KMS-11 (cell line): ENCODE data around the gene UTS2B.

ENCODE experiments used
- H2AFZ ChIP-seq: fragments of 200-600 bp; sonication (generic); 2 replicates; pipeline ENCODE4 v1.6.1; 2016; ENCODE audit warnings: antibody characterized with exemption, mixed run types, low read depth
- H3K27ac ChIP-seq: fragments of 200-600 bp; sonication (generic); 2 replicates; pipeline ENCODE4 v1.6.1; 2016; ENCODE audit warnings: mild to moderate bottlenecking, mixed run types
- H3K27me3 ChIP-seq: fragments of 200-600 bp; sonication (generic); 2 replicates; pipeline ENCODE4 v1.6.1; 2017; ENCODE audit warnings: mild to moderate bottlenecking, low read depth, mixed run types, moderate library complexity; ENCODE audit not compliant: insufficient read depth
- H3K36me3 ChIP-seq: fragments of 200-600 bp; sonication (generic); 2 replicates; pipeline ENCODE4 v1.6.1; 2017; ENCODE audit warnings: mild to moderate bottlenecking, mixed run types; ENCODE audit not compliant: insufficient read depth
- H3K4me1 ChIP-seq: fragments of 200-600 bp; sonication (generic); 2 replicates; pipeline ENCODE4 v1.6.1; 2016; ENCODE audit warnings: mild to moderate bottlenecking, low read depth, mixed run types; ENCODE audit not compliant: poor library complexity, severe bottlenecking
- H3K4me2 ChIP-seq: fragments of 200-600 bp; sonication (generic); 2 replicates; pipeline ENCODE4 v1.7.0; 2016; ENCODE audit warnings: mild to moderate bottlenecking, mixed run types
- H3K4me3 ChIP-seq: fragments of 200-600 bp; sonication (generic); IDR thresholded peaks from 2 replicates; pipeline ENCODE4 v1.6.1; 2017; ENCODE audit warnings: low read depth, low read length, mixed read lengths; ENCODE audit not compliant: insufficient read depth
- H3K79me2 ChIP-seq: fragments of 200-600 bp; sonication (generic); 2 replicates; pipeline ENCODE4 v1.6.1; 2016; ENCODE audit warnings: low read depth, mixed run types; ENCODE audit not compliant: insufficient read depth
- H3K9ac ChIP-seq: fragments of 200-600 bp; sonication (generic); 2 replicates; pipeline ENCODE4 v1.6.1; 2016; ENCODE audit warnings: mild to moderate bottlenecking, mixed run types
- H4K20me1 ChIP-seq: fragments of 200-600 bp; sonication (generic); 2 replicates; pipeline ENCODE4 v1.6.1; 2016; ENCODE audit warnings: mild to moderate bottlenecking, mixed run types; ENCODE audit not compliant: insufficient read depth
- TF ChIP-seq, protein P1 (sequence below): fragments of 200-600 bp; sonication (generic); conservative IDR thresholded peaks from 2 replicates; pipeline ENCODE4 v1.6.1; 2017; ENCODE audit warnings: low read depth, mild to moderate bottlenecking, antibody characterized with exemption, low read length, moderate library complexity, mixed read lengths

UTS2B gene

DNA sequence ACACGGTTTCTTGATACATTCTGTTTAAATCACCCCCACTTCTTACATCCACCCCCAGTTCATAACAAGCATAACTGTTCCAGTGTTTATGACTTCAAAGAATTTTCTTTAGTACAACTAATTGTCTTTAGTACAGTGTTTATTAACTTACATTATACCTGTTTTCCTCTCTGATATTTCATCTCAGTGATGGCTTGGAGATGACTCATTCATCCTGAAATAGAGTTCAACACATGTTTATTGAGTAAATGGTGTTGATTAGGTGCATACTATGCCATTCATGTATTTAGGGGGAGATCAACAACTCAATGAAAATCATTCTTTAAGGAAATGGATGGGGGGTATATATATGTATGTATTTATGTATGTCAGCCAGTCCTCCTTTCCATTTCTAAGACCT lies 21.7 kb upstream of the UTS2B start:
- Histone ChIP-seq H3K9ac (no peak overlapping the region), H4K20me1 (peaks cover 13% of the 10 kb centered on the region), H3K36me3 (no peaks in the 10 kb centered on the region), H3K4me1 (peaks cover 22% of the 10 kb centered on the region), H3K79me2 (peaks cover 90% of the 10 kb centered on the region), H3K4me2 (no peak overlapping the region), H3K27me3 (no peaks in the 10 kb centered on the region), H3K4me3 (no peak overlapping the region), H3K27ac (no peak overlapping the region), H2AFZ (no peak overlapping the region)
- TF ChIP-seq, protein P1, sequence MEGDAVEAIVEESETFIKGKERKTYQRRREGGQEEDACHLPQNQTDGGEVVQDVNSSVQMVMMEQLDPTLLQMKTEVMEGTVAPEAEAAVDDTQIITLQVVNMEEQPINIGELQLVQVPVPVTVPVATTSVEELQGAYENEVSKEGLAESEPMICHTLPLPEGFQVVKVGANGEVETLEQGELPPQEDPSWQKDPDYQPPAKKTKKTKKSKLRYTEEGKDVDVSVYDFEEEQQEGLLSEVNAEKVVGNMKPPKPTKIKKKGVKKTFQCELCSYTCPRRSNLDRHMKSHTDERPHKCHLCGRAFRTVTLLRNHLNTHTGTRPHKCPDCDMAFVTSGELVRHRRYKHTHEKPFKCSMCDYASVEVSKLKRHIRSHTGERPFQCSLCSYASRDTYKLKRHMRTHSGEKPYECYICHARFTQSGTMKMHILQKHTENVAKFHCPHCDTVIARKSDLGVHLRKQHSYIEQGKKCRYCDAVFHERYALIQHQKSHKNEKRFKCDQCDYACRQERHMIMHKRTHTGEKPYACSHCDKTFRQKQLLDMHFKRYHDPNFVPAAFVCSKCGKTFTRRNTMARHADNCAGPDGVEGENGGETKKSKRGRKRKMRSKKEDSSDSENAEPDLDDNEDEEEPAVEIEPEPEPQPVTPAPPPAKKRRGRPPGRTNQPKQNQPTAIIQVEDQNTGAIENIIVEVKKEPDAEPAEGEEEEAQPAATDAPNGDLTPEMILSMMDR = no peak

- H2AFZ ChIP-seq = no peak overlapping the region
- no peak overlapping the region for H3K4me3 ChIP-seq
- peaks cover 13% of the 10 kb centered on the region for H4K20me1 ChIP-seq
- no peaks in the 10 kb centered on the region for H3K36me3 ChIP-seq
- no peaks in the 10 kb centered on the region for H3K27me3 ChIP-seq
- H3K4me2 ChIP-seq = no peak overlapping the region
- no peak overlapping the region for H3K9ac ChIP-seq
- TF ChIP-seq, protein P1 = no peak
- H3K79me2 ChIP-seq = peaks cover 95% of the 10 kb centered on the region
- no peak overlapping the region for H3K27ac ChIP-seq
- peaks cover 27% of the 10 kb centered on the region for H3K4me1 ChIP-seq
These were observed 20.2 kb upstream of the UTS2B start for GRCh38 chr3:191350396-191351090.

- Histone ChIP-seq H3K79me2 (peaks cover 96% of the 10 kb centered on the region), H3K4me1 (peaks cover 37% of the 10 kb centered on the region), H2AFZ (no peak overlapping the region), H3K4me3 (no peak overlapping the region), H3K36me3 (no peaks in the 10 kb centered on the region), H3K27ac (no peak overlapping the region), H3K4me2 (no peak overlapping the region), H4K20me1 (peaks cover 13% of the 10 kb centered on the region), H3K9ac (no peak overlapping the region), H3K27me3 (no peaks in the 10 kb centered on the region)
- TF ChIP-seq, protein P1 = no peak
These were observed 17.8 kb upstream of the UTS2B start for GRCh38 chr3:191348098-191348497.

DNA sequence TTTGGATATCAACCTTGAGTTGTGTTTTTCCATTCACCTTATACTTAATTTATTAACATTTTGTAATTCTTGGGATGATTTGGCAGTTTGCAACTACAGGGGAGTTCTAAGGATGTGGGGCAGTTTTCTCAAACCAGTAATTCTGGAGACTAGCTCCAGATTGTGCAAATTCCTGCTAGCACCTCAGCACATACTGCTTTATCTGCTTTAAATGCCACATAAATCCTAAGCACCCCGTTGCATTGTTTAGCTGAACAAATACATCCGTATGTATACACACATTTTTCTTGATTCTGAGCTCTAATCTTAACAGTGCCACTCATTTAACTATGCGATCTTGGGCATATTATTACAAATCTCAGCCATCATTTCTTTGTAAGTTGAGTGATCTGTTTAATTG lies 16.9 kb upstream of the UTS2B start:
- Histone ChIP-seq H3K4me2 (no peak overlapping the region), H3K9ac (no peak overlapping the region), H3K79me2 (peaks cover 97% of the 10 kb centered on the region), H3K27me3 (no peaks in the 10 kb centered on the region), H2AFZ (no peak overlapping the region), H4K20me1 (peaks cover 17% of the 10 kb centered on the region), H3K4me1 (peaks cover 37% of the 10 kb centered on the region), H3K27ac (no peak overlapping the region), H3K36me3 (no peaks in the 10 kb centered on the region), H3K4me3 (no peak overlapping the region)
- TF ChIP-seq, protein P1 = no peak
